Kidney (tissue), 14 donors: ENCODE data around the gene BTBD9. TPM values are rescaled to one million over a fixed set of nuclear protein-coding genes. Genes with fewer than 3 reads are reported as not detected.

ENCODE experiments used
- DNase-seq, 5 donors: peaks; one replicate each; pipeline ENCODE4 v3.0.0-alpha.2; 2013 to 2020
- FAIRE-seq: peaks from 2 replicates; lab custom pipeline; 2012; peaks lifted over from hg19 to GRCh38; lab: Jason Lieb, UNC
- H3K27ac ChIP-seq, 2 donors: one replicate each; pipeline ENCODE4 v1.7.0; 2013; ENCODE audit warnings: low read depth in 2 of 2, low read length in 2 of 2, inconsistent platforms in 1 of 2
- H3K27me3 ChIP-seq: one replicate; pipeline ENCODE4 v1.7.1; 2013; ENCODE audit warnings: low read length, inconsistent platforms; ENCODE audit not compliant: control insufficient read depth, insufficient read depth
- H3K36me3 ChIP-seq, 3 donors: one replicate each; pipeline versions ENCODE4 v1.7.0 to v1.7.1; 2013; ENCODE audit warnings: low read length in 3 of 3, control low read depth in 1 of 3, inconsistent platforms in 1 of 3; ENCODE audit not compliant: insufficient read depth in 3 of 3, control insufficient read depth in 2 of 3
- H3K4me1 ChIP-seq, 3 donors: one replicate each; pipeline versions ENCODE4 v1.7.0 to v1.7.1; 2013; ENCODE audit warnings: low read length in 3 of 3, inconsistent platforms in 1 of 3, low read depth in 1 of 3; ENCODE audit not compliant: control insufficient read depth in 2 of 3, insufficient read depth in 2 of 3
- H3K4me3 ChIP-seq, 3 donors: one replicate each; pipeline versions ENCODE4 v1.7.0 to v1.8.1; 2013; ENCODE audit warnings: low read length in 3 of 3, control low read depth in 1 of 3, inconsistent platforms in 1 of 3
- H3K9ac ChIP-seq, 3 donors: one replicate each; pipeline versions ENCODE4 v1.7.0 to v1.7.1; 2013; ENCODE audit warnings: low read length in 3 of 3, control low read depth in 1 of 3, inconsistent platforms in 1 of 3
- H3K9me3 ChIP-seq, 3 donors: one replicate each; pipeline versions ENCODE4 v1.7.0 to v1.7.1; 2013; ENCODE audit warnings: low read length in 3 of 3, control low read depth in 1 of 3, inconsistent platforms in 1 of 3; ENCODE audit not compliant: control insufficient read depth in 2 of 3, insufficient read depth in 1 of 3
- CTCF ChIP-seq: IDR thresholded peaks from 3 replicates; pipeline ENCODE4 v1.5.1; 2012; ENCODE audit warnings: mild to moderate bottlenecking, moderate library complexity, borderline replicate concordance; ENCODE audit not compliant: insufficient read depth; ENCODE audit errors: extremely low read depth
- intact Hi-C: fragments of 100-400 bp; cut with DNase I; formaldehyde crosslinking; loops from one replicate; pipeline ENCODE4 v1.11.1; 2022
- polyA plus RNA-seq: library from polyadenylated mRNA; stranded (reverse); fragments of 350-450 nt; fragmentation: Illumina TruSeq; extraction: RNeasy Lipid Tissue Mini Kit (QIAGEN cat#74804); gene quantifications from one replicate; pipeline ENCODE4 v1.2.3, GENCODE V29; 2014; ENCODE audit warnings: low read depth, low replicate concordance; ENCODE audit not compliant: insufficient read depth
- total RNA-seq: library from RNA; stranded (reverse); fragmentation: NEBNext Ultra II Directional; extraction: Animal tissue kit (Norgen Biotek cat#: 25700); gene quantifications from one replicate; pipeline ENCODE4 v1.2.1, GENCODE V29; 2021
- donor health status: control.
- donor health status: control.
- donor health status: control.
- donor health status: control.
- donor health status: control.
- donor health status: DM: yes; HTN: yes; CAD: no.
- donor health status: Normal renal cell carcinoma (clear cell type).

The BTBD9 gene
- total and polyA plus RNA-seq, 2 donors from 2014 or later, result 4.2 to 29.9 TPM

DNA sequence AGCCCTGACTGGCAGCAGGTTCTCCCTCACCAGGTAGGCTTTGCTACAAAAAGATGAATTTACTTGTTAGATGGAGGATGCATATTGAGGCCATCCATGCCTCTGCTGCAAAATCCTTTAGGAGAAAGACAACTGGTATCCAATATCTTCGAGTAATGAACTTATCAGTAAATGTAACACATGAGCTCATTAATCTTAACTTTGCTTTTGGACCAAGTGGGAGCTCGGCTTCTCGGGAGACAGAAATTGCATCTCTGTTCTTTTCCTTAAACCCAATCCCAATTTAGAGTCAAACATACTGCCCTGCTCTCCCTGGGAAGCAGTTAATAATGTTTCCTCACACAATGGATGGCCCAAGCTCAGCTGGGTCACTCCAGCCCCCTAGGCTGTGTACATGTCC lies 489.7 kb downstream of the BTBD9 start:
- no peak for TF ChIP-seq CTCF
- no peak overlapping the region for H3K27ac ChIP-seq
- no peaks in the 10 kb centered on the region for H3K27me3 ChIP-seq
- H3K4me3 ChIP-seq, result no peak overlapping the region
- no peak for FAIRE-seq
- no peaks in the 10 kb centered on the region for H3K9me3 ChIP-seq
- H3K4me1 ChIP-seq, result peaks cover 0 to 3% (median 2%) of the 10 kb centered on the region in 3 donors
- intact Hi-C loops, result no loop called here
- H3K36me3 ChIP-seq, result peaks cover 0 to 3% (median 0%) of the 10 kb centered on the region in 3 donors
- no peak overlapping the region for H3K9ac ChIP-seq
- DNase-seq, result no peak

DNA sequence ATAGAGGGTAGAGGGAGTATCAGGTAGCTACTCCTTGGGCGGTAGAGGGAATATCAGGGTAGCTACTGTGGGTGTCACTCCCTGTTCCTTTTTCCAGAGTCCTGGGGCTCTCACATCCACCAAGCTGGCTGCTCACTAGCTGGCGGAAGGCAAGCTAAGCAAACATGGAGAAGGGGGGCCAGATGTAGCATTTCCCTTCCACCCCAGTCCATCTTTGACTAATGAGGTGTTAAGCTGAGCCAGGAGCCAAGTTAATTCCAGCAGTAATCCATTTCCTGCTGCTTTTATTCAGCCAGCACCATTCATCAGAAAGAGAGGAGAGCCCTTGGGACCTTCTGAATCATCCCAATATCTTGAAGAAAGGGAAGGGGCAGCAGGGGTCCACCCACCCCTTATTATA lies 490.2 kb downstream of the BTBD9 start:
- DNase-seq (peak in 2 of 5 donors; percentile 46 to 50), FAIRE-seq (no peak)
- H3K9ac ChIP-seq, result no peak overlapping the region
- no peak for TF ChIP-seq CTCF
- peaks cover 0 to 3% (median 0%) of the 10 kb centered on the region in 3 donors for H3K36me3 ChIP-seq
- peaks cover 0 to 3% (median 2%) of the 10 kb centered on the region in 3 donors for H3K4me1 ChIP-seq
- H3K9me3 ChIP-seq, result no peaks in the 10 kb centered on the region
- H3K27ac ChIP-seq, result no peak overlapping the region
- no peak overlapping the region for H3K4me3 ChIP-seq
- H3K27me3 ChIP-seq, result no peaks in the 10 kb centered on the region
- intact Hi-C loops, result no loop called here

- no peaks in the 10 kb centered on the region for H3K27me3 ChIP-seq
- intact Hi-C loops, result no loop called here
- H3K36me3 ChIP-seq, result no peaks in the 10 kb centered on the region
- no peak overlapping the region for H3K9ac ChIP-seq
- FAIRE-seq, result no peak
- no peak overlapping the region for H3K27ac ChIP-seq
- H3K4me3 ChIP-seq, result no peak overlapping the region
- no peak for TF ChIP-seq CTCF
- H3K4me1 ChIP-seq, result peaks cover 0 to 3% (median 2%) of the 10 kb centered on the region in 3 donors
- no peaks in the 10 kb centered on the region for H3K9me3 ChIP-seq
- DNase-seq, result no peak
Measured at GRCh38 chr6:38148606-38149005, 491.1 kb downstream of the BTBD9 start.

DNA sequence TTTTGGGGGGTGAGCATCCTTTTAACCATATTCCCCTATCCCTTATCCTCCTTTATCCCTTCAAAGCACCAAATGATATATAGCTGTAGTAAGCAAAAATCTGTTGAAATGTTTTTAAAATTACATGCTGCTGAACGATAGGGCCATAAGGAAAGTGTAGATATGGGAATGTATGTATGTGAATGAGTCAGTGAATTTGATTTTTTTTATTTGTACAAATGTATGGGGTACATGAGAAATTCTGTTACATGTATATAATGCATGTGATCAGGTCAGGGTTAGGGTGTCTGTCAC lies 493.0 kb downstream of the BTBD9 start:
- TF ChIP-seq CTCF, result no peak
- peaks cover 0 to 2% (median 0%) of the 10 kb centered on the region in 3 donors for H3K4me1 ChIP-seq
- H3K27me3 ChIP-seq, result no peaks in the 10 kb centered on the region
- no peak for DNase-seq
- peaks cover 0 to 2% (median 0%) of the 10 kb centered on the region in 3 donors for H3K36me3 ChIP-seq
- H3K9ac ChIP-seq, result no peak overlapping the region
- H3K4me3 ChIP-seq, result no peak overlapping the region
- H3K9me3 ChIP-seq, result no peaks in the 10 kb centered on the region
- intact Hi-C loops, result no loop called here
- no peak overlapping the region for H3K27ac ChIP-seq
- no peak for FAIRE-seq
